Measurements from ENCODE around the gene COX20.

DNA sequence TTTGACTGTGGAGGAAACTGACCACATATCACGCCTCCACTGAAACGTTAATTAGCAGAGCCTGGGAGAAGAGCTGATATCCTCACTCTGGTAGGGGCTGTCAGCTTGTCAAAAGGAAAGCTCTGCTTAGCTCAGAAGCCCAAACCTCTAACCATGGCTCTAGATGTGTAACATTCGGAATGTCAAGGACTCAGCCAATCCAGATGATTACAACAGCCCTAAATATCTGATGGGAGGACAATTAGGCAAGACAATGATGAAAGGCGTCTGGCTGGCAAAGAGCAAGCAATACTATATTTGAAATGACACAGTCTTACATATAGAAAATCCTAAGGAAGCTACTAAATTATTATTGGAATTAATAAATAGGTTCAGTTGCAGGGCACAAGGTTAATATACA lies 45.7 kb upstream of the COX20 start:
- TF ChIP-seq, protein P1, sequence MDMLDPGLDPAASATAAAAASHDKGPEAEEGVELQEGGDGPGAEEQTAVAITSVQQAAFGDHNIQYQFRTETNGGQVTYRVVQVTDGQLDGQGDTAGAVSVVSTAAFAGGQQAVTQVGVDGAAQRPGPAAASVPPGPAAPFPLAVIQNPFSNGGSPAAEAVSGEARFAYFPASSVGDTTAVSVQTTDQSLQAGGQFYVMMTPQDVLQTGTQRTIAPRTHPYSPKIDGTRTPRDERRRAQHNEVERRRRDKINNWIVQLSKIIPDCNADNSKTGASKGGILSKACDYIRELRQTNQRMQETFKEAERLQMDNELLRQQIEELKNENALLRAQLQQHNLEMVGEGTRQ (IDR thresholded peaks at IDR 0.05; ENCODE audit: borderline replicate concordance, low read depth, low read length), result no peak
- TF ChIP-seq EZH2phosphoT487 (IDR thresholded peaks at IDR 0.05; ENCODE audit: borderline replicate concordance, low read depth), result no peak
- TF ChIP-seq, protein P2, sequence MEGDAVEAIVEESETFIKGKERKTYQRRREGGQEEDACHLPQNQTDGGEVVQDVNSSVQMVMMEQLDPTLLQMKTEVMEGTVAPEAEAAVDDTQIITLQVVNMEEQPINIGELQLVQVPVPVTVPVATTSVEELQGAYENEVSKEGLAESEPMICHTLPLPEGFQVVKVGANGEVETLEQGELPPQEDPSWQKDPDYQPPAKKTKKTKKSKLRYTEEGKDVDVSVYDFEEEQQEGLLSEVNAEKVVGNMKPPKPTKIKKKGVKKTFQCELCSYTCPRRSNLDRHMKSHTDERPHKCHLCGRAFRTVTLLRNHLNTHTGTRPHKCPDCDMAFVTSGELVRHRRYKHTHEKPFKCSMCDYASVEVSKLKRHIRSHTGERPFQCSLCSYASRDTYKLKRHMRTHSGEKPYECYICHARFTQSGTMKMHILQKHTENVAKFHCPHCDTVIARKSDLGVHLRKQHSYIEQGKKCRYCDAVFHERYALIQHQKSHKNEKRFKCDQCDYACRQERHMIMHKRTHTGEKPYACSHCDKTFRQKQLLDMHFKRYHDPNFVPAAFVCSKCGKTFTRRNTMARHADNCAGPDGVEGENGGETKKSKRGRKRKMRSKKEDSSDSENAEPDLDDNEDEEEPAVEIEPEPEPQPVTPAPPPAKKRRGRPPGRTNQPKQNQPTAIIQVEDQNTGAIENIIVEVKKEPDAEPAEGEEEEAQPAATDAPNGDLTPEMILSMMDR (IDR thresholded peaks at IDR 0.05), result no peak
- no peak for TF ChIP-seq NRF1 (IDR thresholded peaks at IDR 0.05; ENCODE audit: low read depth, low read length)
- TF ChIP-seq, protein P3, sequence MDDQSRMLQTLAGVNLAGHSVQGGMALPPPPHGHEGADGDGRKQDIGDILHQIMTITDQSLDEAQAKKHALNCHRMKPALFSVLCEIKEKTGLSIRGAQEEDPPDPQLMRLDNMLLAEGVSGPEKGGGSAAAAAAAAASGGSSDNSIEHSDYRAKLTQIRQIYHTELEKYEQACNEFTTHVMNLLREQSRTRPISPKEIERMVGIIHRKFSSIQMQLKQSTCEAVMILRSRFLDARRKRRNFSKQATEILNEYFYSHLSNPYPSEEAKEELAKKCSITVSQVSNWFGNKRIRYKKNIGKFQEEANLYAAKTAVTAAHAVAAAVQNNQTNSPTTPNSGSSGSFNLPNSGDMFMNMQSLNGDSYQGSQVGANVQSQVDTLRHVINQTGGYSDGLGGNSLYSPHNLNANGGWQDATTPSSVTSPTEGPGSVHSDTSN (IDR thresholded peaks at IDR 0.05), result no peak
- TF ChIP-seq POLR2AphosphoS5 (IDR thresholded peaks at IDR 0.05; ENCODE audit: low read depth, low read length), result no peak
- no peak for TF ChIP-seq FOXJ3 (CRISPR knock-in tag; IDR thresholded peaks at IDR 0.05)
- no peak for TF ChIP-seq SIN3A (IDR thresholded peaks at IDR 0.05; ENCODE audit: borderline replicate concordance, low read depth, low read length)
- TF ChIP-seq YY1 (IDR thresholded peaks at IDR 0.05; ENCODE audit: low read depth), result no peak
- TF ChIP-seq, protein P4, sequence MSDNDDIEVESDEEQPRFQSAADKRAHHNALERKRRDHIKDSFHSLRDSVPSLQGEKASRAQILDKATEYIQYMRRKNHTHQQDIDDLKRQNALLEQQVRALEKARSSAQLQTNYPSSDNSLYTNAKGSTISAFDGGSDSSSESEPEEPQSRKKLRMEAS (IDR thresholded peaks at IDR 0.05; ENCODE audit: low read depth), result no peak
- no peak for TF ChIP-seq JUND (IDR thresholded peaks at IDR 0.05)
- no peak for TF ChIP-seq GATA2 (CRISPR knock-in tag; IDR thresholded peaks at IDR 0.05)
- no peak for TF ChIP-seq RCOR1 (IDR thresholded peaks at IDR 0.05; ENCODE audit: low read length)
- TF ChIP-seq MXI1 (IDR thresholded peaks at IDR 0.05; ENCODE audit: low read depth, low read length), result no peak
